Retina (tissue), 1 donor: ENCODE results near the gene DAB1.

Source experiments
- DNase-seq: peaks from one replicate; pipeline ENCODE4 v3.0.0-alpha.2; 2016

DAB1 gene

DNA sequence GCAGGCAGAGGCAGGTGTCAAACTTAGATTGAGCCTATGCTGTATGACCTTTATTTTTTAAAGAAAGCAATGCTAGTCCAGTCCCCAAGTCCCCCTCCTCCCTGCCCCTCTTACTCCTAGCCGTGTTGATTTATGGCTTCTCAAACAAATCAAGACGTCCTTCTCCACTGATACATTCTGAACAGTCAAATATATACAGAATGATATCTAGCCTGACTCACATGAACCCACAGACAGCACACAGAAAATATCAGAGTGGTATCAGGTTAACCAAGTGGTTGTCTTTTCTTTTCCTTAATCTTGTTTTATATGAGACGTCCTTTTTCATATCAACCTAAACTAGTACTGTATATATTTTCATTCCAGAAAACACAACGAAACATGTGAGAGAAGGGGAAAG is 13.4 kb downstream of the DAB1 start:
- no peak for DNase-seq

DNA sequence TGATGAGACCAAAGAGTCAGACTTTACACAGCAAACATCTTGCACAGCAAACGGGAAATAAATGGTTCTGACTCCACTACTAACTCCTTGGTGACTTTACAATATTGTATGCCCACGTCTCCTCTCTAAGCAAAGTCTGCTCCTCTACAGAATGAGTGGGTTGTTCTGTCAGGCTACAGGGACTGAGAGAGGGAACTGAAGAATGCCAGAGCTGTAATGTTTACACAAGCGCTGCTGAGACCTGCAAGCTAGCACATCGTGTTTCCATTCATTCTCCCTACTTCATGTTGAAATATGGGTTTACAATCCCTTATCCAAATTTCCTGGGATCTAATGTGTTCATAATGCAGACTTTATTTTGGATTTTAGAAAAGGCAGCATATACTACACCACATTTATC is 15.9 kb downstream of the DAB1 start:
- no peak for DNase-seq

DNA sequence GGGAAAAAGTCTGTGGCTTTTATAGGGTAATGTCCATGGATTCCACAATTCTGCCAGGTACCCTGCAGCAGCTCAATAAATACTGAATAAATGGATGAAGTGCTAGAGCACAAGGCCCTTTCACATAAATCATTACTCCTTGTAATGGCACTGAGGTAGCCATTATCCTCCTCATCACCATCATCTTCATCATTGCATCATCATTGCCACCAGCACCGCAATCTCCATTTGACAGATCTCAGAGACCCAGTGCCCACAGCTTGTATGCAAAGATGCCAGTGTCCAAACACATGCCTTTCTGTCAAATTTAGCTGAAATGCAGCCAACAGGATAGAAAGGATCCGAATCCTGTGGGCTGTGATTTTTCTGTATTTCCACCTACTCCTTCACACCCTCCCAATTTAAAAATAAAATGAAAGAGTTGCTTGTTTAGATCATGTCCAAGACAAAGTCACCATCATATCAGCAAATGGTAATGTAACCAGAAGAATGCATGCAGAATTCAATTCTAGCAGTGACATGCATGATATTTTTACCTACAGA is 17.4 kb downstream of the DAB1 start:
- no peak for DNase-seq

- no peak for DNase-seq
These were observed 19.0 kb downstream of the DAB1 start for GRCh38 chr1:57404884-57405283.

- no peak for DNase-seq
These were observed 20.7 kb downstream of the DAB1 start for GRCh38 chr1:57403201-57403600.

DNA sequence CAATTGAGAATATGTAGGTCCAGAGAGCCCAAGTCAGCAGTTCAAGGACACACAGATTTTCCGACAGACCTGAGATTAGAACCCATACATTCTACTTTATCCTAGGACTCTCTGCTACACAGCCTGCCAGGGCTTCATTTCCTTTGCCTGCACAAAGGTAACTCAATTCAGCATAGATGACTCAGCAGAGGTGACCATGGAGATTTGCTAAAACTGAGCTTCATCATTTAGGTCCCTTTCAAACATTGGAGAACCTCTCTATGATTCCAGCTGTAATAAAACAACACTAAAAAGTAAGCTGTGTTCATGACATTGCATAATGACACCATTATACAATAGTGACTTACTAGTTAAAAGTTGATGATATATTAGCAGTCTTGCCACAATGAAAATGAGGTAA is 22.2 kb downstream of the DAB1 start:
- DNase-seq: no peak

- no peak for DNase-seq
These were observed 23.8 kb downstream of the DAB1 start for GRCh38 chr1:57400048-57400447.

GRCh38 chr1:57393058-57393584 is 30.7 kb downstream of the DAB1 start:
- DNase-seq: no peak

- no peak for DNase-seq
These were observed 38.5 kb downstream of the DAB1 start for GRCh38 chr1:57385336-57385735.

- DNase-seq: no peak
These were observed 39.0 kb downstream of the DAB1 start for GRCh38 chr1:57384901-57385300.

DNA sequence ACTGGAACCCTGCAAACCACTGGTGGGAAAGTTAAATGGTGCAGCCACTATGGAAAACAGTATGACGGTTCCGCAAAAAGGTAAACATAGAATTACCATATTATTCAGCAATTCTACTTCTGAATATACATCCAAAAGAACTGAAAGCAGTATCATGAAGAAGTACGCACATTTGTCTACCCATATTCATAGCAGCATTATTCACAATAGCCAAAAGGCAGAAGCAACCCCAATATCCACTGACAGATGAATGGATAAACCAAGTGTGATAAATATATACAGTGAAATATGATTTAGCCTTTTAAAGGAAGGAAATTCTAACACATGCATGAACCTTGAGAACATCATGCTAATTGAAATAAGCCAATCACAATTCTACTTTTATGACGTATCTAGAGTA is 39.6 kb downstream of the DAB1 start:
- no peak for DNase-seq

GRCh38 chr1:57381871-57382270 is 42.0 kb downstream of the DAB1 start:
- DNase-seq: no peak

GRCh38 chr1:57381426-57381825 is 42.4 kb downstream of the DAB1 start:
- DNase-seq: no peak

DNA sequence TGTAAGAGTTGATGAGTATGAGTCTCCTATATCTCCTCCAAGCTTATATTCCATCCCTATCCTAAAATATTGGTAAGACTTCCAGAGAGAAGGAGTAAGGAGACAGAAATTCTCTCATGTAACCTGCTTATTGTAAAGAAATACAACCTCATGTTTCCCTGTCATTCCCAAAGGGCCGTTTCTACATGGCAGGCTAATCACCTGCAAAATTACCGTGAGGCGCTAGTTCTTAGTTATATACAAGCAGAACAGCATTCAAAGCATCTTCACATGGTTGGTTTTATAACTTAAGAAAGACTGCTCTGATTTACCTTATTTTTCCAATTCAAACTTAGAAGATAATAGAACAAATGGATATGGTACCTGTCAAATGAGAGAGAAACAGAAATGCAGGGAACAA is 42.9 kb downstream of the DAB1 start:
- DNase-seq: no peak

DNA sequence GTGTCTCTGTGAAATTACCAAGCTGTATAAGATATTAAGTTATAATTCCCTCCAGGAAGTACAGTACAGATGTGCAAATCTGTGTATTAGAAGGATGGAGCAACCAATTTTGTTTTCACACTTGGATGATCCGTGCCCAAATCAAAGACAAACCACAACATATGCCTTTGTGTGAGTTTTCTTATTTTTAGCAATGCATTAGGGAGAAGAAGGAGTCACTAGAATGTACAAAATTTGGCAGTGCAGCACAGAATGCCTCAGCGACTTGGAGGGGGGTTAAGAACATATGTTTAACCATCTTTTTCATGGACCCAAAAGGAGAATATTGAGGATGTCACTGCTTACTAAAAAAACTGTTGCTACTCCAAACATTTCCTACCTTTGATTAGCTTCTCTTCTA is 45.3 kb downstream of the DAB1 start:
- no peak for DNase-seq

DNA sequence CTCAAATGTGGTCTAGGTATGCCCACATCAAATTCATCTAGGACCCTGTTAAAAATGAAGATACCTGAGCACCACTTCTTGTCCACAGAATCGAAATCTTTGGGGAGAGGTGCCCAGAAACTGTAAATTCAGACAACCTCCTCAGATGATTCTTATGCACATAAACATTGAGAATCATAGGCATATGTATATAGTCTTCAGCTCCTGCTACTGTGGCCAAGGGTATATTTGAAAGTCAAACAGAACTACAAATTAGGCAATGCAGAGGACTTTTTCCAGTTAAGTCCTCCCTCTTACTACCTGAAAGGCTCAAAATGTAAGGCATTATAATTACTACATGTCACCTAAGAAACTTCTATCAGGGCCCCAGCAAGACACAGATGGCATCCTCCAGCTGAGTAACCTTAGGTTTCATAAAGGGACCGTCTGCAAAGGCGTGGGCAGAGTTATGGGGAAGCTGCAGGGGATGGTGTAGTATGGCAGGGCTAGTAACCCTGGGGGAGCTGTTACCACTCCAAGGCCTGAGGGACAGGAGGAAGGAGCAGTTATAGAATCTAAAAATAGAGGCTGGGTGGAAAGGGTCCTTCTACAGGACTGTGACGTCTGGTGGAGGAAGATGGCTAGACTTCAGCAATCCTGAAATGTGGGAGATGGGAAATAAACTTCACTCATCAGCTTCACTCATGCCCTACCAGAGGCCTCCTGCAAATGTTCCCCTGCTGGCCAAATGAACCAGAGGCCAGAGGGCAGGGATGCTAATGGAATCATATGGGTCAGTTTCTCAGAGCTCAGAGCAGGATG is 46.3 kb downstream of the DAB1 start:
- DNase-seq: no peak

- no peak for DNase-seq
These were observed 47.8 kb downstream of the DAB1 start for GRCh38 chr1:57376041-57376440.

DNA sequence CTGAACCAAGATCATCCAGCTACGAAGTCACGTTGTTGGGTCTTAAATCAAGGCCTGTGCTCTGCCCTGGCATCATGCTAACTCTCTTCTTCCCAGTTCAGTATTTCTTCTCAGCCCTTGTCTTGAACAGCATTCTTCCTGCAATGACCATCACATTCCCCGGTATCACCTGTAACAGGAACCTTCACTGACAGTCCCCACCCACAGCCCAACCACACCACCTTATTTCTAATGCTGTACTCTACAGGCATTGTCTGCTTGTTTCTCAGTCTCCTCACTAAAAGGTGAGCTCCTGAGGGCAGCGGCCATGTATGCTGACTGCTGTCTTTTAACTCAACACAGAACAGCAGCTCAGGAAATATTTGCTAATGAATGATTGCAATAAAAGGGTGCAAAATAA is 54.0 kb downstream of the DAB1 start:
- no peak for DNase-seq

GRCh38 chr1:57367945-57368344 is 55.9 kb downstream of the DAB1 start:
- no peak for DNase-seq

- DNase-seq: no peak
These were observed 60.2 kb downstream of the DAB1 start for GRCh38 chr1:57363643-57364042.

GRCh38 chr1:57363165-57363564 is 60.7 kb downstream of the DAB1 start:
- DNase-seq: no peak

- DNase-seq: no peak
These were observed 61.4 kb downstream of the DAB1 start for GRCh38 chr1:57362480-57362879.

GRCh38 chr1:57361516-57361915 is 62.3 kb downstream of the DAB1 start:
- no peak for DNase-seq

- no peak for DNase-seq
These were observed 62.9 kb downstream of the DAB1 start for GRCh38 chr1:57360846-57361407.
